ENCODE measurements around the gene GBX1. TPM values are rescaled to one million over a fixed set of nuclear protein-coding genes. Genes with fewer than 3 reads are reported as not detected.

GBX1 gene
- total RNA-seq, 4 donors from 2014 or later = not detected

GRCh38 chr7:151192002-151192539 lies 24.6 kb upstream of the GBX1 start:
- 88% methylated on average over 3 of the region's 23 CpGs for WGBS
- intact Hi-C loops (cut with DNase I) = no loop called here
- H3K4me1 ChIP-seq = peaks cover 0 to 3% (median 0%) of the 10 kb centered on the region in 4 donors

GRCh38 chr7:151191544-151191943 lies 24.1 kb upstream of the GBX1 start:
- peaks cover 0 to 3% (median 0%) of the 10 kb centered on the region in 4 donors for H3K4me1 ChIP-seq
- no peaks in the 10 kb centered on the region for H3K36me3 ChIP-seq
- H3K4me3 ChIP-seq = no peak overlapping the region
- WGBS = 73% methylated on average over 7 of the region's 12 CpGs
- H3K27ac ChIP-seq (replicated peaks in 1 of 4) = no peak overlapping the region
- TF ChIP-seq CTCF (IDR thresholded peaks at IDR 0.05) (no peak), POLR2AphosphoS5 (IDR thresholded peaks at IDR 0.05) (no peak)
- no peak for DNase-seq (ENCODE audit: extremely low spot score)
- peaks cover 0 to 39% (median 0%) of the 10 kb centered on the region in 4 donors for H3K27me3 ChIP-seq
- intact Hi-C loops (cut with DNase I) = no loop called here
- H3K9me3 ChIP-seq = no peaks in the 10 kb centered on the region

More at GRCh38 chr7:151192002-151192539, 24.6 kb upstream of the GBX1 start:
- no peaks in the 10 kb centered on the region for H3K9me3 ChIP-seq
- peaks cover 0 to 40% (median 0%) of the 10 kb centered on the region in 4 donors for H3K27me3 ChIP-seq
- no peak overlapping the region for H3K27ac ChIP-seq (replicated peaks in 1 of 4)
- DNase-seq (ENCODE audit: extremely low spot score) = no peak
- no peaks in the 10 kb centered on the region for H3K36me3 ChIP-seq
- no peak overlapping the region for H3K4me3 ChIP-seq
- TF ChIP-seq POLR2AphosphoS5 (IDR thresholded peaks at IDR 0.05) = no peak
- TF ChIP-seq CTCF (IDR thresholded peaks at IDR 0.05) = no peak
- no peak for TF ChIP-seq EP300 (IDR thresholded peaks at IDR 0.05)
- TF ChIP-seq POLR2A (IDR thresholded peaks at IDR 0.05; ENCODE audit: low read depth) = no peak

- Histone ChIP-seq H3K36me3 (no peaks in the 10 kb centered on the region), H3K27ac (replicated peaks in 1 of 4) (no peak overlapping the region), H3K4me3 (no peak overlapping the region), H3K9me3 (no peaks in the 10 kb centered on the region), H3K27me3 (peaks cover 0 to 26% (median 0%) of the 10 kb centered on the region in 4 donors), H3K4me1 (peaks cover 0 to 3% (median 0%) of the 10 kb centered on the region in 4 donors)
- no peak for DNase-seq (ENCODE audit: extremely low spot score)
- TF ChIP-seq EP300 (IDR thresholded peaks at IDR 0.05) (no peak), POLR2A (IDR thresholded peaks at IDR 0.05; ENCODE audit: low read depth) (no peak), CTCF (IDR thresholded peaks at IDR 0.05) (no peak), POLR2AphosphoS5 (IDR thresholded peaks at IDR 0.05) (no peak)
- intact Hi-C loops (cut with DNase I) = no loop called here
- WGBS = 52% methylated on average over 4 of the region's 4 CpGs
Measured at GRCh38 chr7:151189038-151189437, 21.5 kb upstream of the GBX1 start.

- intact Hi-C loops (cut with DNase I) = no loop called here
- no peak overlapping the region for H3K4me3 ChIP-seq
- H3K9me3 ChIP-seq = no peaks in the 10 kb centered on the region
- peaks cover 0 to 29% (median 0%) of the 10 kb centered on the region in 4 donors for H3K27me3 ChIP-seq
- TF ChIP-seq EP300 (IDR thresholded peaks at IDR 0.05) (no peak), CTCF (IDR thresholded peaks at IDR 0.05) (no peak), POLR2A (IDR thresholded peaks at IDR 0.05; ENCODE audit: low read depth) (no peak), POLR2AphosphoS5 (IDR thresholded peaks at IDR 0.05) (no peak)
- peaks cover 0 to 3% (median 0%) of the 10 kb centered on the region in 4 donors for H3K4me1 ChIP-seq
- no peak overlapping the region for H3K27ac ChIP-seq (replicated peaks in 1 of 4)
- WGBS = 65% methylated on average over 4 of the region's 5 CpGs
- no peak for DNase-seq (ENCODE audit: extremely low spot score)
- no peaks in the 10 kb centered on the region for H3K36me3 ChIP-seq
Measured at GRCh38 chr7:151188252-151188542, 20.7 kb upstream of the GBX1 start.

Measured in esophagus muscularis mucosa (tissue), 4 donors.